GM12874 (cell line): ENCODE data around the gene KCNAB2.

Experiments
- TF ChIP-seq, protein P1 (sequence below): IDR thresholded peaks from 2 replicates; pipeline ENCODE4 v1.5.1; 2011; ENCODE audit warnings: low read depth, mild to moderate bottlenecking, control low read depth, low read length, moderate library complexity; ENCODE audit not compliant: insufficient read depth

KCNAB2 gene

DNA sequence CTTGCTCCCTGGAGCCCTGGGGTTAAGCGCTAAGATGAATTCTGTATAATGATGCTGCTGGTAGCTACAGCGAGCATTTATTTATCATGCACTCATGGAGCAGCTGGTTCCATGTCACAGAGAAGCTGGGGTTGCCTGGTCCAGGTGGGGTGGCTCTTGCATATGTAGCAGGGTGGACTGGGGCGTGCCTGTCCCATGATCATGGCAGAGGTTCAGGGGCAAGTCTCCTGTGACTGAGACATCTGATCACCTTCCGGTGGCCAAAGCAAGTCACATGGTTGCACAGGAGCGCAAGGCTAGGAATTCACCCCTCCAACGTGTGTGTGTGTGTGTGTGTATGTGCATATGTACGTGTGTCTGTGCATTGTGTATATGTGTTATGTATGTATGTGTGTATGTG, 15.6 kb upstream of the KCNAB2 start:
- TF ChIP-seq, protein P1, sequence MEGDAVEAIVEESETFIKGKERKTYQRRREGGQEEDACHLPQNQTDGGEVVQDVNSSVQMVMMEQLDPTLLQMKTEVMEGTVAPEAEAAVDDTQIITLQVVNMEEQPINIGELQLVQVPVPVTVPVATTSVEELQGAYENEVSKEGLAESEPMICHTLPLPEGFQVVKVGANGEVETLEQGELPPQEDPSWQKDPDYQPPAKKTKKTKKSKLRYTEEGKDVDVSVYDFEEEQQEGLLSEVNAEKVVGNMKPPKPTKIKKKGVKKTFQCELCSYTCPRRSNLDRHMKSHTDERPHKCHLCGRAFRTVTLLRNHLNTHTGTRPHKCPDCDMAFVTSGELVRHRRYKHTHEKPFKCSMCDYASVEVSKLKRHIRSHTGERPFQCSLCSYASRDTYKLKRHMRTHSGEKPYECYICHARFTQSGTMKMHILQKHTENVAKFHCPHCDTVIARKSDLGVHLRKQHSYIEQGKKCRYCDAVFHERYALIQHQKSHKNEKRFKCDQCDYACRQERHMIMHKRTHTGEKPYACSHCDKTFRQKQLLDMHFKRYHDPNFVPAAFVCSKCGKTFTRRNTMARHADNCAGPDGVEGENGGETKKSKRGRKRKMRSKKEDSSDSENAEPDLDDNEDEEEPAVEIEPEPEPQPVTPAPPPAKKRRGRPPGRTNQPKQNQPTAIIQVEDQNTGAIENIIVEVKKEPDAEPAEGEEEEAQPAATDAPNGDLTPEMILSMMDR, result no peak

DNA sequence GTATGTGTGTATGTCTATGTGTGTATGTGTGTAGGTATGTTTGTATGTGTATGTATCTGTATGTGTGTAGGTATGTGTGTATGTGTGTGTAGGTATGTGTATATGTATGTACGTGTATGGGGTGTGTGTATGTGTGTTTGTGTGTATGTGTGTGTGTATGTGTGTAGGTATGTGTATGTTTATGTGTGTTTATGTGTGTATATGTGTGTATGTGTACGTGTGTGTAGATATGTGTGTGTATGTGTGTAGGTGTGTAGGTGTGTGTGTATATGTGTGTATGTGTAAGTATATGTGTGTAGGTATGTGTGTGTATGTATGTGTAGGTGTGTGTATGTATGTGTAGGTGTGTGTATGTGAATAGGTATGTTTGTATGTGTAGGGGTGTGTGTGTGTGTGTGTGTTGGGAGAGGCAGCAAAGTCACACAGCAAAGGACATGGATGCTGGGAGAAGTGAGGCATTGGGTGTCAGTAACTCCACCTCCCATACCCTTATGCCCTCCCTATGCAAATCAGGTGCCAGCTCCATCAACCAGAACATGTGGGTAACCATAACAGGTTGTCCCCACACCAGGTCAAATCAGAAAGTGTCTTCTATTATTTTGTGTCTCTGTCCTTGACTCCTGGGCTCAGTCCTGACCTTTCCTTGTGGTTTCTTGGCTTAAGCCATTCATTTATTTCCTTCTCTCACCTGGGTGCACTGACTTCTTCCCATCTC, 15.0 kb upstream of the KCNAB2 start:
- TF ChIP-seq, protein P1, result no peak

DNA sequence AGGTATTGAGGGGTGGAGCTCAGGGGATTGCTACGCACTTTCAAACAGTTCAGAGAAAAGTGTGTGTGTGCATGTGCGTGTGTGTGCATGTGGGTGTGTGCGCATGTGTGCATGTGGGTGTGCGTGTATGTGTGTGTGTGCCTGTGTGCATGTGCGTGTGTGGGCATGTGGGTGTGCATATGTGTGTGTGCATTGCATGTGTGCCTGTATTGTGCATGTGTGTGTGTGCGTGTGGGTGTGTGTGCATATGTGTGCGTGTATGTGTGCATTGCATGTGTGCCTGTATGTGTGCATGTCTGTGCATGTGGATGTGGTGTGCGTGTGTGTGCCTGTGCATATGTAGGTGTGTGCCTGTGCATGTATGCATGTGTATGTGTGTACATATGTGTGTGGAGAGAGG, 12.6 kb upstream of the KCNAB2 start:
- TF ChIP-seq, protein P1, result no peak

DNA sequence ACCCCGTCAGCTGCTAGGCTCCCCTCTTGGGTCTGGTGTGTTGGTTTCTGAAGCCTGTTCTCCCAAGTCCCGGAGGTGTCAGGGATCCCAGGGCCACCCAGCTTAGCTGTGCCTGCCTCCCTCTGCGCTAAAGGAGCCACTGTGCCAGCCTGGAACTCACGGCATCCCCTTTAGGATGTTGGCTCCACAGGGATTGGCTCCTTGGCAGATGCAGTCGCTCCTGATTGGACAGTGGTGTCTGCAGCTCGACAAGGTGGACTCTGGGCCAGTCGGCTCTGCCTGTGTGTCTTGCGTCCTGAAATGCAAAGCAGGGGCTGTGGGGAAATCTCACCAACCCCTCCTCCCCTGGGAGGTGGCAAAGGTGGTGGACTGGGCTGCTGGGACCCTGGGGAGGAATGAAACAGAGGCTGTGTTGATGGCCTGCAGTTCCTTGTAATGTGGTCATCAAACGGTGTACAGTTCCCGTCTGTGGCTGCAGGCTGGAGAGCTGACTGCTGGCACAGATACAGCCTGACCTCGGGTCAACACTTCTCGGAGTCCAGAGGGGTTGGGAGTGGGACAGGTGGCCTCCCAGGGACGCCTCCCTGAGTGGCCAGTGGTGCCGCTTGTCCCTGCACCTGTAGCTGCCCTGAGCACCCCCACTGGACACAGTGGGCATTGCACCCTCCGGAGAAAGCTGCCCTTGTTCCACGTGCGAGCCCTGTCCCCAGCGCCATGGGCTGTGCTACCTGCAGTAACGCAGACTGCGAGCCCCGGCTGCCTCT, 11.5 kb upstream of the KCNAB2 start:
- TF ChIP-seq, protein P1, result peak; percentile 74

DNA sequence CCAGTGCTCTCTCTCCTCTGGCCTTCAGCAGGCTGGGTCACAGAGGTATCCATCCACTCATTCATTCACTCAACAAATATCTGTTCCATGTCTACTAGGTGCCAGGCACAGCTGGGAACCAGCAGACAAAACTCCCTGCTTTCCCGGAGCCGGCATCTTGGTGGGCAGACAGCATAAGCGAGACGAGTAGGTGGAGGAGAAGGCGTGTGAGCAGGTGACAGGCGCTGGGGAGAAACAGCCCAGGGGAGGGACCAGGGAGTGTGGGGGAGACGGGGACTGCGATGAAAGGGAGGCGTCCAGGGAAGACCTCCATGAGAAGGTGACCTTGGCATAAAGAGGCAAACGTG, 11.0 kb upstream of the KCNAB2 start:
- TF ChIP-seq, protein P1, result no peak

DNA sequence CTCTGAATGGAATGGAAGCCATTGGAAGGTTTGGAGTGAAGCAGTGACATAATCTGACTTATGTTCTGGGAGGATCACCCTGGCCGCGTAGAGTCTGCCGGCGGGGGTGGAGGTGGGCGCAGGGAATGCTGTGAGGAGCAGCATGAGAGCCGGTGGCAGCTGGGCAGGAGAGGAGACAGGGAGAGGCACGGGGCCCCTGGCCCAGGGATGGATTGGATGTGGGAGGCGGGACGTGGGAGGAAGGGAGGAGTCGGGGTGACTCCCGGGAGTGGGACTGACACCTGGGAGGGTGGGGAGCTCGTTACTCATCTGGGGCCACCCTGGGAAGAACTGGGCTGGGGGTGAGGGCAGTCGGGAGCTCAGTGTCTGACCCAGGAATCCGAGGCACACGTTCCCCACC, 10.4 kb upstream of the KCNAB2 start:
- TF ChIP-seq, protein P1, result no peak

DNA sequence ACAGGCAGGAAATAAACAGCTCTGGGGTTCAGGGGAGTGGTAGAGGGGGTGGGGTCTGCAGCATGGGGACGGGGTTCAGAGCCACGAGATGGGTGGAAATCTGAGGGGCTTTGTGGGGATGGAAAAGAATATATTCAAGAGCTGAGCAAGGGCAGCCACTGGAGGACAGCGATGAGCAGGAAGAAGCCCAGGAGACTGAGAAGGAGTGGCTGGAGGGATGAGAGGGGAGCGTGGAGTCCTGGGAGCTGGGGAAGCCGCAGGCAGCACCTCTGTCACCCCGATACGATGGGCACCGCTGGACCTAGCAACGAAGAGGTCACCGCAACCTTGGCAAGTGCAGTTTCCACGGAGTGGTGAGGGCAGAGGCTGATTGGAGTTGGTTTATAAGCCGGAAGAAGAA, 10.0 kb upstream of the KCNAB2 start:
- TF ChIP-seq, protein P1, result no peak
